CD4-positive, alpha-beta T cell (primary cell): ENCODE data around the gene TMEM51. TPM values are rescaled to one million over a fixed set of nuclear protein-coding genes. Genes with fewer than 3 reads are reported as not detected.

Experiments used
- ATAC-seq: fragments of 200-7000 bp; cut with Tn5 transposase; one replicate; pipeline ENCODE4 v1.10.0; 2022; ENCODE audit warnings: mild to moderate bottlenecking; ENCODE audit not compliant: poor library complexity
- CTCF ChIA-PET: fragments of 350-600 bp; sonication (Branson Sonifier 250); formaldehyde crosslinking; loops from one replicate; lab custom pipeline; 2021; ENCODE audit warnings: antibody characterized with exemption, inconsistent platforms; lab: Charles Lee
- POLR2A ChIA-PET: fragments of 350-600 bp; sonication (Branson Sonifier 250); formaldehyde crosslinking; loops from one replicate; lab custom pipeline; 2021; ENCODE audit warnings: antibody characterized with exemption, inconsistent platforms; lab: Charles Lee
- DNase-seq, 14 experiments: peaks; one replicate each; pipeline ENCODE4 v3.0.0-alpha.2; 2013 to 2020; ENCODE audit warnings: mixed read lengths in 2 of 14
- H3K27ac ChIP-seq, 2 donors: one replicate each; pipeline versions ENCODE4 v1.5.1 to v1.7.0; 2013; ENCODE audit warnings: low read length in 2 of 2, low read depth in 1 of 2, mild to moderate bottlenecking in 1 of 2
- H3K27me3 ChIP-seq, 2 experiments: 1 replicate in 1 of 2; 2 replicates in 1 of 2; pipeline versions ENCODE4 v1.6.1 to v1.7.0; 2013; ENCODE audit warnings: low read length in 2 of 2, control low read depth in 1 of 2, mild to moderate bottlenecking in 1 of 2, moderate library complexity in 1 of 2; ENCODE audit not compliant: insufficient read depth in 2 of 2, control insufficient read depth in 1 of 2
- H3K36me3 ChIP-seq: one replicate; pipeline ENCODE4 v1.6.1; 2013; ENCODE audit warnings: low read length, control low read depth; ENCODE audit not compliant: insufficient read depth
- H3K4me1 ChIP-seq: one replicate; pipeline ENCODE4 v1.6.1; 2013; ENCODE audit warnings: low read length, control low read depth; ENCODE audit not compliant: insufficient read depth
- H3K4me3 ChIP-seq: one replicate; pipeline ENCODE4 v1.5.1; 2013; ENCODE audit warnings: mild to moderate bottlenecking, low read length, moderate library complexity
- H3K9me3 ChIP-seq, 2 experiments: 1 replicate in 1 of 2; 2 replicates in 1 of 2; pipeline versions ENCODE4 v1.6.1 to v1.7.0; 2013; ENCODE audit warnings: low read length in 2 of 2, mild to moderate bottlenecking in 2 of 2, control low read depth in 1 of 2, moderate library complexity in 1 of 2; ENCODE audit not compliant: control insufficient read depth in 1 of 2, insufficient read depth in 1 of 2
- H3K27ac Mint-ChIP-seq: one replicate; pipeline ENCODE4 v1.8.0; 2020; ENCODE audit warnings: mixed read lengths
- H3K27me3 Mint-ChIP-seq: one replicate; pipeline ENCODE4 v1.8.0; 2021; ENCODE audit warnings: mixed read lengths
- H3K36me3 Mint-ChIP-seq: one replicate; pipeline ENCODE4 v1.8.0; 2021; ENCODE audit warnings: low read depth, mixed read lengths
- H3K4me1 Mint-ChIP-seq: one replicate; pipeline ENCODE4 v1.8.0; 2021; ENCODE audit warnings: low read depth, mixed read lengths
- H3K4me3 Mint-ChIP-seq: one replicate; pipeline ENCODE4 v1.8.0; 2020; ENCODE audit warnings: mild to moderate bottlenecking, mixed read lengths
- H3K9me3 Mint-ChIP-seq: one replicate; pipeline ENCODE4 v1.8.0; 2020; ENCODE audit warnings: mixed read lengths
- CTCF ChIP-seq: fragments of 200-600 bp; IDR thresholded peaks from one replicate; pipeline ENCODE4 v1.8.0; 2022; ENCODE audit warnings: antibody characterized with exemption, mild to moderate bottlenecking
- intact Hi-C, 2 experiments: fragments of 100-400 bp; cut with DNase I in 1 of 2; cut with micrococcal nuclease in 1 of 2; formaldehyde crosslinking; loops; one replicate each; pipeline versions ENCODE4 v1.15.1 to v1.9.0; 2023 to 2025; cut with DNase I, micrococcal nuclease
- total RNA-seq, 174 experiments: library from RNA in 2 of 174; stranded (reverse) in 2 of 174; gene quantifications; one replicate each; pipeline ENCODE4 v1.2.3 and lab custom pipeline; 2021 to 2026

The TMEM51 gene
- total RNA-seq, 2 experiments from 2014 or later = not detected

- no peak overlapping the region for H3K4me3 ChIP-seq
- no peaks in the 10 kb centered on the region for H3K9me3 ChIP-seq
- no peaks in the 10 kb centered on the region for H3K36me3 ChIP-seq
- DNase-seq = no peak
- Mint-ChIP-seq H3K4me3 (no peak overlapping the region), H3K27ac (no peak overlapping the region), H3K4me1 (no peaks in the 10 kb centered on the region), H3K36me3 (no peaks in the 10 kb centered on the region), H3K9me3 (no peaks in the 10 kb centered on the region), H3K27me3 (no peaks in the 10 kb centered on the region)
- intact Hi-C loops = no loop called here
- CTCF ChIA-PET = no interaction called here
- no peaks in the 10 kb centered on the region for H3K4me1 ChIP-seq
- TF ChIP-seq CTCF = no peak
- ATAC-seq = no peak
- H3K27ac ChIP-seq = no peak overlapping the region
- peaks cover 0 to 2% of the 10 kb centered on the region in 2 experiments for H3K27me3 ChIP-seq
- POLR2A ChIA-PET = no interaction called here
Observed at GRCh38 chr1:15197591-15198447, 44.3 kb downstream of the TMEM51 start.

GRCh38 chr1:15198684-15199083, 45.1 kb downstream of the TMEM51 start:
- Histone ChIP-seq H3K4me3 (no peak overlapping the region), H3K27ac (no peak overlapping the region), H3K36me3 (no peaks in the 10 kb centered on the region), H3K4me1 (no peaks in the 10 kb centered on the region), H3K27me3 (no peaks in the 10 kb centered on the region), H3K9me3 (no peaks in the 10 kb centered on the region)
- Mint-ChIP-seq H3K9me3 (no peaks in the 10 kb centered on the region), H3K4me3 (no peak overlapping the region), H3K27me3 (no peaks in the 10 kb centered on the region), H3K4me1 (no peaks in the 10 kb centered on the region), H3K27ac (no peak overlapping the region), H3K36me3 (no peaks in the 10 kb centered on the region)
- no peak for DNase-seq
- no peak for ATAC-seq
- TF ChIP-seq CTCF = no peak
- ChIA-PET POLR2A (no interaction called here), CTCF (no interaction called here)
- intact Hi-C loops = no loop called here

- H3K4me1 Mint-ChIP-seq = no peaks in the 10 kb centered on the region
- CTCF ChIA-PET = no interaction called here
- TF ChIP-seq CTCF = no peak
Observed at GRCh38 chr1:15201221-15201620, 47.7 kb downstream of the TMEM51 start.

More at GRCh38 chr1:15201221-15201620, 47.7 kb downstream of the TMEM51 start:
- no peak for DNase-seq
- no peak overlapping the region for H3K4me3 ChIP-seq
- Mint-ChIP-seq H3K36me3 (no peaks in the 10 kb centered on the region), H3K4me3 (no peak overlapping the region), H3K27ac (no peak overlapping the region), H3K27me3 (no peaks in the 10 kb centered on the region), H3K9me3 (no peaks in the 10 kb centered on the region)
- ATAC-seq = no peak
- no peaks in the 10 kb centered on the region for H3K9me3 ChIP-seq
- intact Hi-C loops = no loop called here
- H3K36me3 ChIP-seq = no peaks in the 10 kb centered on the region
- H3K27ac ChIP-seq = no peak overlapping the region
- H3K4me1 ChIP-seq = no peaks in the 10 kb centered on the region
- no peaks in the 10 kb centered on the region for H3K27me3 ChIP-seq
- POLR2A ChIA-PET = no interaction called here
